ENCODE results near the gene SLC19A3. TPM values are rescaled to one million over a fixed set of nuclear protein-coding genes. Genes with fewer than 3 reads are reported as not detected.

Gene SLC19A3
- total and polyA plus RNA-seq, 2 experiments from 2014 or later, result 3.5 to 9.1 TPM

DNA sequence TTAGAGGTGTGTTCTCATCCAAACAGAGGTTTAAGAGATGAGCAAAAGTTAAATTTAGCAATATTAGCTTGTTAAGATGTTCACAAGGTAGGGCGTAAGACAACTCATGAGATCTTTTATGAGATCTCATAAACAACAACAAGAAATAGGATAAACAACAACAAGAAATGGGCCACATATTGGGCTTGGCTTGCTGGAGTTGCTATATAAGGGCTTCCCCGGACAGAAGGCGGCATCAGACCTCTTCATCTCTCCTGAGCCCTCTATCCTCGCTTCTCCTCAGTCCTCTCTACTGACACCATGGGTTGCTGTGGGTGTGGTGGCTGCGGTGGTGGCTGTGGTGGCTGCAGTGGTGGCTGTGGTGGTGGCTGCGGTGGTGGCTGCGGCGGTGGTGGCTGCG lies 27.8 kb upstream of the SLC19A3 start, which contains the start of gene SCYGR8:
Gene SCYGR8, plus strand, starts transcription at position 301 of the 400 bp plus-strand sequence. Its CDS starts 0 bp downstream, at position 301.
- H3F3A ChIP-seq (replicated peaks; ENCODE audit: low read depth), result no peaks in the 10 kb centered on the region
- no peaks in the 10 kb centered on the region for H3K4me1 ChIP-seq (ENCODE audit: insufficient read depth)
- TF ChIP-seq, protein P1, sequence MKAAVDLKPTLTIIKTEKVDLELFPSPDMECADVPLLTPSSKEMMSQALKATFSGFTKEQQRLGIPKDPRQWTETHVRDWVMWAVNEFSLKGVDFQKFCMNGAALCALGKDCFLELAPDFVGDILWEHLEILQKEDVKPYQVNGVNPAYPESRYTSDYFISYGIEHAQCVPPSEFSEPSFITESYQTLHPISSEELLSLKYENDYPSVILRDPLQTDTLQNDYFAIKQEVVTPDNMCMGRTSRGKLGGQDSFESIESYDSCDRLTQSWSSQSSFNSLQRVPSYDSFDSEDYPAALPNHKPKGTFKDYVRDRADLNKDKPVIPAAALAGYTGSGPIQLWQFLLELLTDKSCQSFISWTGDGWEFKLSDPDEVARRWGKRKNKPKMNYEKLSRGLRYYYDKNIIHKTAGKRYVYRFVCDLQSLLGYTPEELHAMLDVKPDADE (IDR thresholded peaks at IDR 0.05), result no peak
- TF ChIP-seq EZH2 (IDR thresholded peaks at IDR 0.05; ENCODE audit: low read depth, unreplicated experiment), result no peak
- TF ChIP-seq JUNB (IDR thresholded peaks at IDR 0.05; ENCODE audit: unreplicated experiment), result no peak
- no peak for TF ChIP-seq ZNF331 (CRISPR knock-in tag; IDR thresholded peaks at IDR 0.05; ENCODE audit: low read depth)
- TF ChIP-seq, protein P2, sequence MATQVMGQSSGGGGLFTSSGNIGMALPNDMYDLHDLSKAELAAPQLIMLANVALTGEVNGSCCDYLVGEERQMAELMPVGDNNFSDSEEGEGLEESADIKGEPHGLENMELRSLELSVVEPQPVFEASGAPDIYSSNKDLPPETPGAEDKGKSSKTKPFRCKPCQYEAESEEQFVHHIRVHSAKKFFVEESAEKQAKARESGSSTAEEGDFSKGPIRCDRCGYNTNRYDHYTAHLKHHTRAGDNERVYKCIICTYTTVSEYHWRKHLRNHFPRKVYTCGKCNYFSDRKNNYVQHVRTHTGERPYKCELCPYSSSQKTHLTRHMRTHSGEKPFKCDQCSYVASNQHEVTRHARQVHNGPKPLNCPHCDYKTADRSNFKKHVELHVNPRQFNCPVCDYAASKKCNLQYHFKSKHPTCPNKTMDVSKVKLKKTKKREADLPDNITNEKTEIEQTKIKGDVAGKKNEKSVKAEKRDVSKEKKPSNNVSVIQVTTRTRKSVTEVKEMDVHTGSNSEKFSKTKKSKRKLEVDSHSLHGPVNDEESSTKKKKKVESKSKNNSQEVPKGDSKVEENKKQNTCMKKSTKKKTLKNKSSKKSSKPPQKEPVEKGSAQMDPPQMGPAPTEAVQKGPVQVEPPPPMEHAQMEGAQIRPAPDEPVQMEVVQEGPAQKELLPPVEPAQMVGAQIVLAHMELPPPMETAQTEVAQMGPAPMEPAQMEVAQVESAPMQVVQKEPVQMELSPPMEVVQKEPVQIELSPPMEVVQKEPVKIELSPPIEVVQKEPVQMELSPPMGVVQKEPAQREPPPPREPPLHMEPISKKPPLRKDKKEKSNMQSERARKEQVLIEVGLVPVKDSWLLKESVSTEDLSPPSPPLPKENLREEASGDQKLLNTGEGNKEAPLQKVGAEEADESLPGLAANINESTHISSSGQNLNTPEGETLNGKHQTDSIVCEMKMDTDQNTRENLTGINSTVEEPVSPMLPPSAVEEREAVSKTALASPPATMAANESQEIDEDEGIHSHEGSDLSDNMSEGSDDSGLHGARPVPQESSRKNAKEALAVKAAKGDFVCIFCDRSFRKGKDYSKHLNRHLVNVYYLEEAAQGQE (IDR thresholded peaks at IDR 0.05; ENCODE audit: unreplicated experiment), result no peak
- no peak for TF ChIP-seq EZH2phosphoT487 (IDR thresholded peaks at IDR 0.05; ENCODE audit: unreplicated experiment)
- TF ChIP-seq, protein P3, sequence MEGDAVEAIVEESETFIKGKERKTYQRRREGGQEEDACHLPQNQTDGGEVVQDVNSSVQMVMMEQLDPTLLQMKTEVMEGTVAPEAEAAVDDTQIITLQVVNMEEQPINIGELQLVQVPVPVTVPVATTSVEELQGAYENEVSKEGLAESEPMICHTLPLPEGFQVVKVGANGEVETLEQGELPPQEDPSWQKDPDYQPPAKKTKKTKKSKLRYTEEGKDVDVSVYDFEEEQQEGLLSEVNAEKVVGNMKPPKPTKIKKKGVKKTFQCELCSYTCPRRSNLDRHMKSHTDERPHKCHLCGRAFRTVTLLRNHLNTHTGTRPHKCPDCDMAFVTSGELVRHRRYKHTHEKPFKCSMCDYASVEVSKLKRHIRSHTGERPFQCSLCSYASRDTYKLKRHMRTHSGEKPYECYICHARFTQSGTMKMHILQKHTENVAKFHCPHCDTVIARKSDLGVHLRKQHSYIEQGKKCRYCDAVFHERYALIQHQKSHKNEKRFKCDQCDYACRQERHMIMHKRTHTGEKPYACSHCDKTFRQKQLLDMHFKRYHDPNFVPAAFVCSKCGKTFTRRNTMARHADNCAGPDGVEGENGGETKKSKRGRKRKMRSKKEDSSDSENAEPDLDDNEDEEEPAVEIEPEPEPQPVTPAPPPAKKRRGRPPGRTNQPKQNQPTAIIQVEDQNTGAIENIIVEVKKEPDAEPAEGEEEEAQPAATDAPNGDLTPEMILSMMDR (conservative IDR thresholded peaks at IDR 0.05; ENCODE audit: low read depth in 2 of 2), result no peak
- no peak for TF ChIP-seq ZNF114 (CRISPR knock-in tag; IDR thresholded peaks at IDR 0.05)
- TF ChIP-seq POLR2AphosphoS5 (IDR thresholded peaks at IDR 0.05; ENCODE audit: low read depth), result no peak
- TF ChIP-seq, protein P4, sequence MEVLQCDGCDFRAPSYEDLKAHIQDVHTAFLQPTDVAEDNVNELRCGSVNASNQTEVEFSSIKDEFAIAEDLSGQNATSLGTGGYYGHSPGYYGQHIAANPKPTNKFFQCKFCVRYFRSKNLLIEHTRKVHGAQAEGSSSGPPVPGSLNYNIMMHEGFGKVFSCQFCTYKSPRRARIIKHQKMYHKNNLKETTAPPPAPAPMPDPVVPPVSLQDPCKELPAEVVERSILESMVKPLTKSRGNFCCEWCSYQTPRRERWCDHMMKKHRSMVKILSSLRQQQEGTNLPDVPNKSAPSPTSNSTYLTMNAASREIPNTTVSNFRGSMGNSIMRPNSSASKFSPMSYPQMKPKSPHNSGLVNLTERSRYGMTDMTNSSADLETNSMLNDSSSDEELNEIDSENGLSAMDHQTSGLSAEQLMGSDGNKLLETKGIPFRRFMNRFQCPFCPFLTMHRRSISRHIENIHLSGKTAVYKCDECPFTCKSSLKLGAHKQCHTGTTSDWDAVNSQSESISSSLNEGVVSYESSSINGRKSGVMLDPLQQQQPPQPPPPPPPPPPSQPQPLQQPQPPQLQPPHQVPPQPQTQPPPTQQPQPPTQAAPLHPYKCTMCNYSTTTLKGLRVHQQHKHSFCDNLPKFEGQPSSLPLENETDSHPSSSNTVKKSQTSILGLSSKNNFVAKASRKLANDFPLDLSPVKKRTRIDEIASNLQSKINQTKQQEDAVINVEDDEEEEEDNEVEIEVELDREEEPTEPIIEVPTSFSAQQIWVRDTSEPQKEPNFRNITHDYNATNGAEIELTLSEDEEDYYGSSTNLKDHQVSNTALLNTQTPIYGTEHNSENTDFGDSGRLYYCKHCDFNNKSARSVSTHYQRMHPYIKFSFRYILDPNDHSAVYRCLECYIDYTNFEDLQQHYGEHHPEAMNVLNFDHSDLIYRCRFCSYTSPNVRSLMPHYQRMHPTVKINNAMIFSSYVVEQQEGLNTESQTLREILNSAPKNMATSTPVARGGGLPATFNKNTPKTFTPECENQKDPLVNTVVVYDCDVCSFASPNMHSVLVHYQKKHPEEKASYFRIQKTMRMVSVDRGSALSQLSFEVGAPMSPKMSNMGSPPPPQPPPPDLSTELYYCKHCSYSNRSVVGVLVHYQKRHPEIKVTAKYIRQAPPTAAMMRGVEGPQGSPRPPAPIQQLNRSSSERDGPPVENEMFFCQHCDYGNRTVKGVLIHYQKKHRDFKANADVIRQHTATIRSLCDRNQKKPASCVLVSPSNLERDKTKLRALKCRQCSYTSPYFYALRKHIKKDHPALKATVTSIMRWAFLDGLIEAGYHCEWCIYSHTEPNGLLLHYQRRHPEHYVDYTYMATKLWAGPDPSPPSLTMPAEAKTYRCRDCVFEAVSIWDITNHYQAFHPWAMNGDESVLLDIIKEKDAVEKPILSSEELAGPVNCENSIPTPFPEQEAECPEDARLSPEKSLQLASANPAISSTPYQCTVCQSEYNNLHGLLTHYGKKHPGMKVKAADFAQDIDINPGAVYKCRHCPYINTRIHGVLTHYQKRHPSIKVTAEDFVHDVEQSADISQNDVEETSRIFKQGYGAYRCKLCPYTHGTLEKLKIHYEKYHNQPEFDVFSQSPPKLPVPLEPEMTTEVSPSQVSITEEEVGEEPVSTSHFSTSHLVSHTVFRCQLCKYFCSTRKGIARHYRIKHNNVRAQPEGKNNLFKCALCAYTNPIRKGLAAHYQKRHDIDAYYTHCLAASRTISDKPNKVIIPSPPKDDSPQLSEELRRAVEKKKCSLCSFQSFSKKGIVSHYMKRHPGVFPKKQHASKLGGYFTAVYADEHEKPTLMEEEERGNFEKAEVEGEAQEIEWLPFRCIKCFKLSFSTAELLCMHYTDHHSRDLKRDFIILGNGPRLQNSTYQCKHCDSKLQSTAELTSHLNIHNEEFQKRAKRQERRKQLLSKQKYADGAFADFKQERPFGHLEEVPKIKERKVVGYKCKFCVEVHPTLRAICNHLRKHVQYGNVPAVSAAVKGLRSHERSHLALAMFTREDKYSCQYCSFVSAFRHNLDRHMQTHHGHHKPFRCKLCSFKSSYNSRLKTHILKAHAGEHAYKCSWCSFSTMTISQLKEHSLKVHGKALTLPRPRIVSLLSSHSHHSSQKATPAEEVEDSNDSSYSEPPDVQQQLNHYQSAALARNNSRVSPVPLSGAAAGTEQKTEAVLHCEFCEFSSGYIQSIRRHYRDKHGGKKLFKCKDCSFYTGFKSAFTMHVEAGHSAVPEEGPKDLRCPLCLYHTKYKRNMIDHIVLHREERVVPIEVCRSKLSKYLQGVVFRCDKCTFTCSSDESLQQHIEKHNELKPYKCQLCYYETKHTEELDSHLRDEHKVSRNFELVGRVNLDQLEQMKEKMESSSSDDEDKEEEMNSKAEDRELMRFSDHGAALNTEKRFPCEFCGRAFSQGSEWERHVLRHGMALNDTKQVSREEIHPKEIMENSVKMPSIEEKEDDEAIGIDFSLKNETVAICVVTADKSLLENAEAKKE (CRISPR knock-in tag; IDR thresholded peaks at IDR 0.05), result no peak
- TF ChIP-seq CREB1 (CRISPR knock-in tag; IDR thresholded peaks at IDR 0.05; ENCODE audit: low read depth), result no peak
- TF ChIP-seq NANOG (IDR thresholded peaks at IDR 0.05; ENCODE audit: borderline replicate concordance), result no peak
- TF ChIP-seq STAT1 (IDR thresholded peaks at IDR 0.05; ENCODE audit: unreplicated experiment), result no peak
- H3K79me2 ChIP-seq (replicated peaks; ENCODE audit: insufficient read depth), result no peaks in the 10 kb centered on the region
- Mint-ChIP-seq H3K27me3 (ENCODE audit: insufficient read depth, low read depth, poor library complexity) (peaks cover 5% of the 10 kb centered on the region), H3K27ac (no peak within 1 kb of the TSS), H3K4me1 (peaks cover 2% of the 10 kb centered on the region; the same call in 1 of the 3 replicates), H3K9me3 (no peaks in the 10 kb centered on the region; the same call in 2 of the 3 replicates), H3K4me3 (no peak within 1 kb of the TSS), H3K36me3 (ENCODE audit: low read depth) (no peaks in the 10 kb centered on the region)
- H3K36me3 ChIP-seq (ENCODE audit: insufficient read depth), result no peaks in the 10 kb centered on the region
- no peaks in the 10 kb centered on the region for H3K27me3 ChIP-seq (ENCODE audit: insufficient read depth)
- H2AFZ ChIP-seq, result peak within 1 kb of the TSS; percentile 38; the same call in 1 of the 2 replicates
- no peak for ATAC-seq
- H3K4me3 ChIP-seq, result no peak within 1 kb of the TSS
- no peaks in the 10 kb centered on the region for H4K20me1 ChIP-seq (replicated peaks; ENCODE audit: insufficient read depth)
- no peak for DNase-seq (ENCODE audit: low spot score)
- H3K4me2 ChIP-seq, result no peak within 1 kb of the TSS
- no peaks in the 10 kb centered on the region for H3K9me2 ChIP-seq (ENCODE audit: insufficient read depth)
- no peak within 1 kb of the TSS for H3K27ac ChIP-seq (ENCODE audit: low read depth)
